Measurements from ENCODE around the gene CADPS2. TPM values are rescaled to one million over a fixed set of nuclear protein-coding genes. Genes with fewer than 3 reads are reported as not detected.

Gene CADPS2
- total RNA-seq, 1 experiment from 2014 or later, result 7.4 TPM

GRCh38 chr7:122301858-122302760 is 584.2 kb downstream of the CADPS2 start:
- ChIA-PET CTCF (interaction anchor here (0.6 to 0.7 kb wide), 2 partner anchors 14 to 84 kb away, joined by 3 to 4 read pairs; no protein-coding TSS in a partner anchor), POLR2A (no interaction called here)
- H3K4me3 Mint-ChIP-seq (ENCODE audit: unreplicated experiment), result no peak overlapping the region

GRCh38 chr7:122300956-122301833 is 585.1 kb downstream of the CADPS2 start:
- no TSS peak for BruUV-seq (replicated peaks)
- no peak overlapping the region for H3K27ac Mint-ChIP-seq (ENCODE audit: low read depth, unreplicated experiment)
- H3K27me3 Mint-ChIP-seq (ENCODE audit: insufficient read depth, unreplicated experiment), result peaks cover 45% of the 10 kb centered on the region
- no peak overlapping the region for H3K4me3 Mint-ChIP-seq (ENCODE audit: unreplicated experiment)
- H3K9me3 Mint-ChIP-seq (ENCODE audit: unreplicated experiment), result peaks cover 7% of the 10 kb centered on the region
- CTCF ChIA-PET, result interaction anchor here (0.9 kb wide), 1 partner anchor 23 kb away, joined by 3 read pairs; no protein-coding TSS in a partner anchor
- H3K4me1 Mint-ChIP-seq (ENCODE audit: insufficient read depth, unreplicated experiment), result peaks cover 5% of the 10 kb centered on the region
- no peak for TF ChIP-seq CTCF (IDR thresholded peaks at IDR 0.05; ENCODE audit: unreplicated experiment)
- H3K36me3 Mint-ChIP-seq (ENCODE audit: insufficient read depth, unreplicated experiment), result no peaks in the 10 kb centered on the region
- no peak for DNase-seq (ENCODE audit: unreplicated experiment)
- intact Hi-C loops (cut with micrococcal nuclease), result no loop called here
- POLR2A ChIA-PET, result no interaction called here

More at GRCh38 chr7:122301858-122302760, 584.2 kb downstream of the CADPS2 start:
- peaks cover 45% of the 10 kb centered on the region for H3K27me3 Mint-ChIP-seq (ENCODE audit: insufficient read depth, unreplicated experiment)
- no peak overlapping the region for H3K27ac Mint-ChIP-seq (ENCODE audit: low read depth, unreplicated experiment)
- H3K4me1 Mint-ChIP-seq (ENCODE audit: insufficient read depth, unreplicated experiment), result peaks cover 5% of the 10 kb centered on the region
- peak; percentile 20 for DNase-seq (ENCODE audit: unreplicated experiment)
- H3K9me3 Mint-ChIP-seq (ENCODE audit: unreplicated experiment), result peaks cover 7% of the 10 kb centered on the region
- BruUV-seq (replicated peaks), result no TSS peak
- H3K36me3 Mint-ChIP-seq (ENCODE audit: insufficient read depth, unreplicated experiment), result no peaks in the 10 kb centered on the region
- no peak for TF ChIP-seq CTCF (IDR thresholded peaks at IDR 0.05; ENCODE audit: unreplicated experiment)
- intact Hi-C loops (cut with micrococcal nuclease), result no loop called here

- BruUV-seq (replicated peaks), result no TSS peak
- intact Hi-C loops (cut with micrococcal nuclease), result no loop called here
These were observed 585.9 kb downstream of the CADPS2 start for GRCh38 chr7:122300211-122300932.

More at GRCh38 chr7:122300211-122300932, 585.9 kb downstream of the CADPS2 start:
- ChIA-PET CTCF (interaction anchor here (0.6 to 0.9 kb wide), 2 partner anchors 19 to 22 kb away, joined by 3 read pairs; no protein-coding TSS in a partner anchor), POLR2A (no interaction called here)
- H3K36me3 Mint-ChIP-seq (ENCODE audit: insufficient read depth, unreplicated experiment), result no peaks in the 10 kb centered on the region
- peaks cover 51% of the 10 kb centered on the region for H3K27me3 Mint-ChIP-seq (ENCODE audit: insufficient read depth, unreplicated experiment)
- H3K4me3 Mint-ChIP-seq (ENCODE audit: unreplicated experiment), result no peak overlapping the region
- peaks cover 7% of the 10 kb centered on the region for H3K9me3 Mint-ChIP-seq (ENCODE audit: unreplicated experiment)
- TF ChIP-seq CTCF (IDR thresholded peaks at IDR 0.05; ENCODE audit: unreplicated experiment), result no peak
- no peak overlapping the region for H3K27ac Mint-ChIP-seq (ENCODE audit: low read depth, unreplicated experiment)
- H3K4me1 Mint-ChIP-seq (ENCODE audit: insufficient read depth, unreplicated experiment), result peaks cover 5% of the 10 kb centered on the region
- DNase-seq (ENCODE audit: unreplicated experiment), result no peak

Data from MCF 10A (cell line).